ENCODE measurements around the gene MDK. TPM values are rescaled to one million over a fixed set of nuclear protein-coding genes. Genes with fewer than 3 reads are reported as not detected.

Gene MDK
- total and polyA plus RNA-seq, 2 of the 13 experiments (the other 11 are each of a cell fraction or from before 2014, with no cell fraction given): 312 to 407 TPM

DNA sequence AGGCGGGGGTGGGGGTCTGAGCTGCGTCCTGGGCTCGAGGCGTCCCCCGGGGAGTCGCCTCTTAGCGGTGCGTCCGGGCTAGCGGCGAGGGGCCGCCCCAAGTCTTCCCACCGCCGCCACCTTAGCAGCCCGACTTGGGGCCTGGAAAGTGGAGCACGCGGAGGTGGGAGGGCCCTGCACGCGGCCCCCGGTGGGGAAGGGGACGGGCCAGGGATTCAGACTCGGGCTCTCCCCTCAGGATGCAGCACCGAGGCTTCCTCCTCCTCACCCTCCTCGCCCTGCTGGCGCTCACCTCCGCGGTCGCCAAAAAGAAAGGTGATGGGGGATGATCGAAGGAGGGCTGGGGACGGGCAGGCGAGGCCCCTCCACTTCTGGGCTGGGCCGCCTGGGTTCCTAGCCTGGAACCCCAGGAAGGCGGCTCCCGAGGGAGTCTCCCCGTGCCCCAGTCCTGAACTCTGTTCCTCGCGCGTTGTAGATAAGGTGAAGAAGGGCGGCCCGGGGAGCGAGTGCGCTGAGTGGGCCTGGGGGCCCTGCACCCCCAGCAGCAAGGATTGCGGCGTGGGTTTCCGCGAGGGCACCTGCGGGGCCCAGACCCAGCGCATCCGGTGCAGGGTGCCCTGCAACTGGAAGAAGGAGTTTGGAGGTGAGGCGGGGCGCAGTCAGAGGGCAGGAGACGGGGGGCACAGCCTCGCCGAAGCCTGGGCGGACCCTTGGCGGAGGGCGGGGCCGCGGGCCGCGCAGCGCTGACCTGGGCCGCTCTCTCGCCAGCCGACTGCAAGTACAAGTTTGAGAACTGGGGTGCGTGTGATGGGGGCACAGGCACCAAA, 563 bp downstream of the MDK start:
- no peak for DNase-seq (ENCODE audit: low spot score)
- H3K4me1 ChIP-seq (ENCODE audit: insufficient read depth, low read length): peaks cover 42% of the 10 kb centered on the region
- H3K27ac ChIP-seq (ENCODE audit: extremely low read length, insufficient read depth, low read length): peak overlapping the region; percentile 65
- WGBS (ENCODE audit: low lambda C conversion rate): 0% methylated on average over 11 of the region's 66 CpGs
- H3K9me3 ChIP-seq (ENCODE audit: low read length): no peaks in the 10 kb centered on the region
- H3K36me3 ChIP-seq (replicated peaks in 1 of 2; ENCODE audit: control insufficient read depth in 1 of 2, insufficient read depth in 2 of 2, low read length in 2 of 2): 0 out of 5 replicates have a peak, but pooled peaks cover 0 to 1% of the 10 kb centered on the region in 2 experiments
- FAIRE-seq: no peak
- peak overlapping the region; percentile 86 for H3K4me2 ChIP-seq (ENCODE audit: low read depth, low read length)
- ChIA-PET CTCF (ENCODE audit: low intra/inter-chr PET ratio, low total read pairs) (no interaction called here), POLR2A (interaction anchor here (1.2 kb wide), 1 partner anchor 139 kb away, joined by 3 read pairs; no protein-coding TSS in a partner anchor)
- in situ Hi-C loops (cut with HindIII; ENCODE audit: extremely low pct_ligation_motif_present, low pct_unique_long_range_greater_than_20kb) (no loop called here), intact Hi-C loops (cut with micrococcal nuclease; ENCODE audit: unreplicated experiment) (loop anchor here (1.0 kb wide), 1 partner anchor 25 kb away; no protein-coding TSS in a partner anchor)
- H3K4me3 ChIP-seq (replicated peaks in 1 of 3; ENCODE audit: insufficient read depth in 1 of 3, low read depth in 2 of 3, low read length in 3 of 3): peak overlapping the region; percentile 77 to 92 (median 85)
- peaks cover 8% of the 10 kb centered on the region for H4K20me1 ChIP-seq (ENCODE audit: insufficient read depth, low read length)
- no peaks in the 10 kb centered on the region for H3K27me3 ChIP-seq (ENCODE audit: control insufficient read depth in 1 of 2, insufficient read depth in 2 of 2, low read length in 2 of 2)
- TSS peak; percentile 78 for BruUV-seq (replicated peaks)
- no peak overlapping the region for H2AFZ ChIP-seq (ENCODE audit: low read length)
- peak overlapping the region; percentile 66 for H3K9ac ChIP-seq (ENCODE audit: insufficient read depth, low read depth, low read length)
- ATAC-seq: peak; percentile 1
- peaks cover 4% of the 10 kb centered on the region for H3K79me2 ChIP-seq (ENCODE audit: insufficient read depth, low read length)
- TF ChIP-seq YEATS4 (CRISPR knock-in tag; IDR thresholded peaks at IDR 0.05; ENCODE audit: borderline replicate concordance) (no peak), SP1 (IDR thresholded peaks at IDR 0.05) (no peak), SP1 (CRISPR knock-in tag; IDR thresholded peaks at IDR 0.05) (no peak), MTA3 (CRISPR knock-in tag; IDR thresholded peaks at IDR 0.05) (no peak), NFE2L1 (CRISPR knock-in tag; IDR thresholded peaks at IDR 0.05; ENCODE audit: borderline replicate concordance) (no peak), ZNF33A (CRISPR knock-in tag; IDR thresholded peaks at IDR 0.05; ENCODE audit: borderline replicate concordance) (no peak), FOXC1 (CRISPR knock-in tag; IDR thresholded peaks at IDR 0.05; ENCODE audit: borderline replicate concordance) (no peak), HNRNPL (IDR thresholded peaks at IDR 0.05; ENCODE audit: low read depth, low read length) (0 out of 2 replicates have a peak, but pooled peaks have one; percentile 24), CCDC6 (CRISPR knock-in tag; IDR thresholded peaks at IDR 0.05) (no peak), RBM39 (IDR thresholded peaks at IDR 0.05; ENCODE audit: low read depth, low read length, poor library complexity, severe bottlenecking) (peak; percentile 76), MYC (CRISPR knock-in tag; IDR thresholded peaks at IDR 0.05; ENCODE audit: borderline replicate concordance) (peak; percentile 46; the same call in 1 of the 2 replicates), GATA4 (IDR thresholded peaks at IDR 0.05; ENCODE audit: borderline replicate concordance, low read depth) (no peak), ZNF510 (CRISPR knock-in tag; IDR thresholded peaks at IDR 0.05; ENCODE audit: low read depth) (no peak), NFIC (IDR thresholded peaks at IDR 0.05; ENCODE audit: low read length) (no peak), NR2F2 (IDR thresholded peaks at IDR 0.05; ENCODE audit: borderline replicate concordance, low read depth) (no peak), REXO4 (CRISPR knock-in tag; IDR thresholded peaks at IDR 0.05; ENCODE audit: borderline replicate concordance) (no peak), NR3C1 (CRISPR knock-in tag; IDR thresholded peaks at IDR 0.05) (no peak), CBX1 (IDR thresholded peaks at IDR 0.05; ENCODE audit: low read depth) (no peak), ZNF207 (IDR thresholded peaks at IDR 0.05; ENCODE audit: borderline replicate concordance) (no peak), KDM5B (CRISPR knock-in tag; IDR thresholded peaks at IDR 0.05; ENCODE audit: borderline replicate concordance) (peak; percentile 48; the same call in 1 of the 2 replicates), GPN1 (CRISPR knock-in tag; IDR thresholded peaks at IDR 0.05; ENCODE audit: borderline replicate concordance) (no peak), SIX4 (CRISPR knock-in tag; IDR thresholded peaks at IDR 0.05) (no peak), U2AF2 (IDR thresholded peaks at IDR 0.05; ENCODE audit: low read depth, low read length) (no peak)
- TF ChIP-seq, protein P1, sequence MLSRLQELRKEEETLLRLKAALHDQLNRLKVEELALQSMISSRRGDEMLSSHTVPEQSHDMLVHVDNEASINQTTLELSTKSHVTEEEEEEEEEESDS (CRISPR knock-in tag; IDR thresholded peaks at IDR 0.05; ENCODE audit: borderline replicate concordance): no peak
- TF ChIP-seq, protein P2, sequence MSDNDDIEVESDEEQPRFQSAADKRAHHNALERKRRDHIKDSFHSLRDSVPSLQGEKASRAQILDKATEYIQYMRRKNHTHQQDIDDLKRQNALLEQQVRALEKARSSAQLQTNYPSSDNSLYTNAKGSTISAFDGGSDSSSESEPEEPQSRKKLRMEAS (IDR thresholded peaks at IDR 0.05): peak; percentile 51

All from HepG2 (cell line).